Heart right ventricle (tissue), 16 donors: ENCODE data around the gene L3MBTL4. TPM values are rescaled to one million over a fixed set of nuclear protein-coding genes. Genes with fewer than 3 reads are reported as not detected.

Source experiments
- ATAC-seq, 8 donors: fragments of 200-7000 bp; cut with Tn5 transposase; one replicate each; pipeline ENCODE4 v1.9.1; 2020; ENCODE audit warnings: mild to moderate bottlenecking in 8 of 8, moderate library complexity in 8 of 8, moderate number of reproducible peaks in 1 of 8
- DNase-seq, 2 donors: peaks; one replicate each; pipeline ENCODE4 v3.0.0-alpha.2; 2020
- H3K27ac ChIP-seq, 10 donors: fragments of 200-600 bp; sonication (generic) in 2 of 10; one replicate each; pipeline versions ENCODE4 v1.5.0 to v1.8.0; 2020 to 2022; ENCODE audit warnings: mild to moderate bottlenecking in 3 of 10
- H3K27me3 ChIP-seq, 7 donors: fragments of 200-600 bp; one replicate each; pipeline ENCODE4 v1.8.0; 2021 to 2022; ENCODE audit warnings: mild to moderate bottlenecking in 2 of 7
- H3K36me3 ChIP-seq, 9 donors: fragments of 200-600 bp; sonication (generic) in 1 of 9; one replicate each; pipeline versions ENCODE4 v1.5.0 to v1.8.0; 2020 to 2022; ENCODE audit warnings: mild to moderate bottlenecking in 2 of 9
- H3K4me1 ChIP-seq, 9 donors: fragments of 200-600 bp; sonication (generic) in 1 of 9; one replicate each; pipeline versions ENCODE4 v1.5.0 to v1.8.0; 2020 to 2022; ENCODE audit warnings: mild to moderate bottlenecking in 4 of 9
- H3K4me3 ChIP-seq, 10 donors: fragments of 200-600 bp; sonication (generic) in 2 of 10; one replicate each; pipeline versions ENCODE4 v1.5.0 to v1.8.0; 2020 to 2022; ENCODE audit warnings: mild to moderate bottlenecking in 7 of 10, moderate library complexity in 2 of 10
- H3K9me3 ChIP-seq, 11 donors: fragments of 200-600 bp in 10 of 11; sonication (generic) in 2 of 11; one replicate each; pipeline versions ENCODE4 v1.5.0 to v1.8.0; 2013 to 2022; ENCODE audit warnings: mild to moderate bottlenecking in 2 of 11, control low read depth in 1 of 11, moderate library complexity in 1 of 11
- CTCF ChIP-seq, 9 donors: fragments of 200-600 bp; sonication (generic) in 2 of 9; IDR thresholded peaks; one replicate each; pipeline versions ENCODE4 v1.5.0 to v1.8.0; 2021 to 2022; ENCODE audit warnings: antibody characterized with exemption in 9 of 9, mild to moderate bottlenecking in 5 of 9, moderate library complexity in 1 of 9
- WGBS, 2 donors: extraction: QIAGEN DNeasy Blood & Tissue Kit; methylation state at CpG; one replicate each; pipeline ENCODE4 v1.1.7; 2013; ENCODE audit warnings: inconsistent platforms in 1 of 2; 5-methylcytosine and 5-hydroxymethylcytosine counted together
- intact Hi-C, 10 donors: fragments of 100-400 bp; cut with DNase I; formaldehyde crosslinking; loops; one replicate each; pipeline versions ENCODE4 v1.11.1 to v1.14.2; 2022
- polyA plus RNA-seq, 2 donors: library from polyadenylated mRNA; stranded (reverse); fragments of 200-250 nt; gene quantifications; one replicate each; pipeline ENCODE4 v1.2.3, GENCODE V29; 2013
- total RNA-seq, 10 donors: library from RNA; stranded (reverse); fragmentation: NEBNext Ultra II Directional in 3 of 10; extraction: Animal tissue kit (Norgen Biotek cat#: 25700) in 3 of 10; gene quantifications; one replicate each; pipeline versions ENCODE4 v1.2.1 to v1.2.4, GENCODE V29; 2021 to 2023
- donor health status: Arrhythmogenic right ventricular cardiomyopathy.
- donor health status: ischemic (EF 13 %, LVEDD 7.1; RV severe dilation, severe dysfunction).
- donor health status: healthy with polysubstance abuse.
- donor health status: DM: no; HTN: yes; CAD: no.
- donor health status: DM: no; HTN: no; CAD: no.
- donor health status: ischemic (EF 25% LVEDD 6.9; RV normal size, moderate dysfunction).
- donor health status: ischemic (EF 25% LVEDD 5.7; RV mildly dilated, moderate dysfunction).
- donor health status: healthy.
- donor health status: DM: yes; HTN: yes; CAD: no.
- donor health status: Ischemic cardiomyopathy.
- donor health status: ischemic (EF 35%, LVEDD 5.7; RV mildly dilated, moderate dysfunction).
- donor health status: nonischemic (EF 11% LVEDD 7.7; RV severe dilation, severe dysfunction).
- donor health status: DM: yes; HTN: yes; CAD: no.
- donor health status: PGD.
- donor health status: ischemic (EF 29% LVEDD 5.4; RV normal size, mild dysfunction).
- donor health status: nonischemic (EF 23%, LVEDD 6.1; RV moderate dilation, normal function).

L3MBTL4 gene
- total and polyA plus RNA-seq, 12 donors, result 0.54 to 3.2 (median 1.3) TPM

GRCh38 chr18:5964108-5964507 is 450.6 kb downstream of the L3MBTL4 start:
- DNase-seq (no peak), ATAC-seq (peak in 3 of 8 donors; percentile 38 to 52 (median 40))
- H3K4me3 ChIP-seq, result no peak overlapping the region
- peaks cover 0 to 7% (median 0%) of the 10 kb centered on the region in 9 donors for H3K4me1 ChIP-seq
- H3K27ac ChIP-seq, result no peak overlapping the region
- no peaks in the 10 kb centered on the region for H3K36me3 ChIP-seq
- H3K27me3 ChIP-seq, result no peaks in the 10 kb centered on the region
- WGBS, 2 donors, result 48 to 54% methylated on average over 8 of the region's 8 CpGs
- TF ChIP-seq CTCF (IDR thresholded peaks at IDR 0.05), result no peak
- intact Hi-C loops, result no loop called here
- no peaks in the 10 kb centered on the region for H3K9me3 ChIP-seq

- intact Hi-C loops, result no loop called here
- DNase-seq, result no peak
Observed at GRCh38 chr18:5963267-5963666, 451.4 kb downstream of the L3MBTL4 start.

DNA sequence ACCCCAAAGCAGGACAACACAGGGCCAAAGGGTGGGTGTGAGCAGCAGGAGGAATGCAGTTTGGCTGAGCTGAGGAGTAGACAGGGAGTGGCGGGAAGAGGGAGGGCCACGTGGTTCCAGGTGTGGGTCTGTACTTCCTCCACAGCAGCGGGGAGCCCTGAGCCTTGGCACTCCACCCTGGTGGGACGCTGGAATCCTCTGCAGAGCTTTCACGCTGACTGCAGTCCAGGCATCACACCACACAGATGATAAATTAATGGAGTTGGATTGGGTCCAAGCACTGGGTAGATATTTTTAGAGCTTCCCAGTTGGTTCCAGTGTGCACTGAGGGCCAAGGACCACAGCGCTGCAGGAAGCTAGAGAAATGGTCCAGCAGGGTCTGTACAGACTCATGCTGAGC is 452.3 kb downstream of the L3MBTL4 start:
- Histone ChIP-seq H3K4me1 (peaks cover 0 to 7% (median 0%) of the 10 kb centered on the region in 9 donors), H3K36me3 (no peaks in the 10 kb centered on the region), H3K27ac (no peak overlapping the region), H3K9me3 (no peaks in the 10 kb centered on the region), H3K4me3 (no peak overlapping the region), H3K27me3 (no peaks in the 10 kb centered on the region)
- no peak for TF ChIP-seq CTCF (IDR thresholded peaks at IDR 0.05)
- DNase-seq, result no peak
- intact Hi-C loops, result no loop called here
- WGBS, 2 donors, result 13 to 24% methylated on average over 6 of the region's 6 CpGs
- peak in 6 of 8 donors; percentile 43 to 66 (median 64) for ATAC-seq

More at GRCh38 chr18:5963267-5963666, 451.4 kb downstream of the L3MBTL4 start:
- H3K27me3 ChIP-seq, result no peaks in the 10 kb centered on the region
- 96 to 97% methylated on average over 7 of the region's 7 CpGs for WGBS, 2 donors
- no peaks in the 10 kb centered on the region for H3K36me3 ChIP-seq
- H3K4me1 ChIP-seq, result peaks cover 0 to 7% (median 0%) of the 10 kb centered on the region in 9 donors
- no peak for ATAC-seq
- H3K27ac ChIP-seq, result no peak overlapping the region
- no peaks in the 10 kb centered on the region for H3K9me3 ChIP-seq
- TF ChIP-seq CTCF (IDR thresholded peaks at IDR 0.05), result no peak
- H3K4me3 ChIP-seq, result no peak overlapping the region

DNA sequence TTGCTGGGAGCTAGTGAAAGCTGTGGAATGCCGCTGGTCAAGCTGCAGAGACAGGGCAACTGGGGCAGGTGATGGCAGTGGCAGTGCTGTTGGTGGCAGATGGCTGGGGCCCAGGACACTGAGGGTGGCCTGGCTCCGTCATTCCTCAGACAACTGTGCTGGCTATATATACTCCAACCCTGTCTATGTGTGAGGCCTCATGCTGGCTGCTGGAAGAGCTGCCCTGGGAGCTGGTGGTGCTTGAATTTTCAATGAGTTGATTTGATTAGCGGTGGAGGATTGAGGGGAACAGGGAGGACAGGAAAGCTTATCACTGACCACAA is 452.9 kb downstream of the L3MBTL4 start:
- H3K36me3 ChIP-seq, result no peaks in the 10 kb centered on the region
- DNase-seq (no peak), ATAC-seq (peak in 4 of 8 donors; percentile 34 to 64 (median 40))
- no peaks in the 10 kb centered on the region for H3K27me3 ChIP-seq
- WGBS, 2 donors, result 82 to 84% methylated on average over 3 of the region's 3 CpGs
- intact Hi-C loops, result no loop called here
- peaks cover 0 to 7% (median 0%) of the 10 kb centered on the region in 9 donors for H3K4me1 ChIP-seq
- H3K4me3 ChIP-seq, result no peak overlapping the region
- no peak for TF ChIP-seq CTCF (IDR thresholded peaks at IDR 0.05)
- no peak overlapping the region for H3K27ac ChIP-seq
- H3K9me3 ChIP-seq, result no peaks in the 10 kb centered on the region
